ENCODE results near the gene C1orf35.

The C1orf35 gene

DNA sequence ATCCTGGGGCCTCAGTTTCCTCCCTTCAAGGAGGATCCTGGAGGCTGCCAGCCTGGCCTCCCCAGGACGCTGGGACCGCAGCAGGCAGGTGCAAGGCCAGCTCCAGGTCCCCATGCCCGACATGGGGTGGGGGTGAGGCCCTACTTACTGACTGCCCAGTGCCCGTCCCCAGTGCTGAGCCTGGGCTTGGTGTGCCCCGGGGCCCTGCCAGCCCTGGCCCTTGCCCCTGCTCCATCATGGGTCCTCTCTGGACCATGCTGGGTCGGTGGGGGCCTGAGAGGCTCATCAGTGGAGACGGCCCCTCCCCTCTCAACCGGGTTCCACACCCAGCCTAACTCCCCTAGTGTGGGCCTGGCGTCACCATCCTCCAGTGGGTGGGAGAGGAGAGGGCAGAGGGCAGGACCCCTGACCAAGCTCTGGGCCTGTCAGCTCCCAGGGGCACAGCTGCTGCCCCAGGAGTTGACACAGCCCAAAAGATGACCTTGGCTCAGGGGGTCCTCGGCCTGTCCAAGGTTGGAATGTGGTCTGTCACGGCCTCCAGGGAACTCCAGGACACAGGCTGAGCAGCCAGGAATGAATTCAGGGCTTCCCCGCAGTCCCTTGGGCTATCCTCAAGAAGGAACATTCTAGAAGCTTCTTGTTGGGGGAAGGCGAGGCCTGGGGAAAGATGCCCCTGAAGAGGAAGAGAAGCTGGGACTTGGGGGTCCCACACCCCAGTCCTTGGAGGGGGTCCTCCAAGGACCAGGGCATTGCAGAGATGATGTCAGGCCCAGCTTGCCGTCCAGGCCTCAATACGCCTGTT is 38.2 kb downstream of the C1orf35 start:
- no peak overlapping the region for H4K8ac ChIP-seq (ENCODE audit: low read depth, low read length)
- no peak overlapping the region for H3K4ac ChIP-seq (ENCODE audit: low read depth, low read length)
- DNase-seq: no peak
- H3K36me3 ChIP-seq (ENCODE audit: control insufficient read depth, insufficient read depth, low read length): no peaks in the 10 kb centered on the region
- no peak overlapping the region for H3K27ac ChIP-seq (ENCODE audit: low read depth, low read length)
- no peak overlapping the region for H3K18ac ChIP-seq (ENCODE audit: low read length)
- peaks cover 5% of the 10 kb centered on the region for H3K27me3 ChIP-seq (ENCODE audit: insufficient read depth, low read length, poor library complexity)
- H3K9ac ChIP-seq (ENCODE audit: low read length): no peak overlapping the region
- H2BK5ac ChIP-seq (ENCODE audit: low read length): no peak overlapping the region
- peak overlapping the region; percentile 34 for H3K56ac ChIP-seq (ENCODE audit: low read length)
- no peak overlapping the region for H2BK15ac ChIP-seq (replicated peaks; ENCODE audit: low read depth)
- no CpG with 5 or more reads among the region's 15 CpGs for WGBS (ENCODE audit: extremely low coverage, insufficient coverage, low lambda C conversion rate)
- H3K79me2 ChIP-seq (ENCODE audit: control insufficient read depth, insufficient read depth, low read length): no peaks in the 10 kb centered on the region
- H3K79me1 ChIP-seq (ENCODE audit: low read length): no peaks in the 10 kb centered on the region
- H2BK120ac ChIP-seq (ENCODE audit: low read depth, low read length): no peak overlapping the region
- no peak overlapping the region for H4K5ac ChIP-seq (ENCODE audit: low read length)
- no peak overlapping the region for H3K4me3 ChIP-seq (ENCODE audit: low read length)
- peaks cover 6% of the 10 kb centered on the region for H3K4me1 ChIP-seq (ENCODE audit: control insufficient read depth, low read depth, low read length)
- H3K23ac ChIP-seq (ENCODE audit: low read length): no peak overlapping the region
- H3K4me2 ChIP-seq (ENCODE audit: low read length): no peak overlapping the region
- no peak overlapping the region for H2AK5ac ChIP-seq (ENCODE audit: low read length)

GRCh38 chr1:228064296-228064695 is 38.8 kb downstream of the C1orf35 start:
- no peak overlapping the region for H3K56ac ChIP-seq (ENCODE audit: low read length)
- H3K27ac ChIP-seq (ENCODE audit: low read depth, low read length): no peak overlapping the region
- H3K4ac ChIP-seq (ENCODE audit: low read depth, low read length): no peak overlapping the region
- peaks cover 3% of the 10 kb centered on the region for H3K27me3 ChIP-seq (ENCODE audit: insufficient read depth, low read length, poor library complexity)
- H3K9ac ChIP-seq (ENCODE audit: low read length): no peak overlapping the region
- H2AK5ac ChIP-seq (ENCODE audit: low read length): no peak overlapping the region
- no peak overlapping the region for H4K8ac ChIP-seq (ENCODE audit: low read depth, low read length)
- DNase-seq: no peak
- H4K5ac ChIP-seq (ENCODE audit: low read length): no peak overlapping the region
- no peak overlapping the region for H3K18ac ChIP-seq (ENCODE audit: low read length)
- peaks cover 6% of the 10 kb centered on the region for H3K4me1 ChIP-seq (ENCODE audit: control insufficient read depth, low read depth, low read length)
- no peak overlapping the region for H3K23ac ChIP-seq (ENCODE audit: low read length)
- no peak overlapping the region for H3K4me2 ChIP-seq (ENCODE audit: low read length)
- no peaks in the 10 kb centered on the region for H3K79me2 ChIP-seq (ENCODE audit: control insufficient read depth, insufficient read depth, low read length)
- WGBS (ENCODE audit: extremely low coverage, insufficient coverage, low lambda C conversion rate): no CpG with 5 or more reads among the region's 8 CpGs
- no peak overlapping the region for H2BK5ac ChIP-seq (ENCODE audit: low read length)
- H3K36me3 ChIP-seq (ENCODE audit: control insufficient read depth, insufficient read depth, low read length): no peaks in the 10 kb centered on the region
- no peak overlapping the region for H2BK15ac ChIP-seq (replicated peaks; ENCODE audit: low read depth)
- H3K79me1 ChIP-seq (ENCODE audit: low read length): no peaks in the 10 kb centered on the region
- no peak overlapping the region for H3K4me3 ChIP-seq (ENCODE audit: low read length)
- no peak overlapping the region for H2BK120ac ChIP-seq (ENCODE audit: low read depth, low read length)

GRCh38 chr1:228063251-228064191 is 39.6 kb downstream of the C1orf35 start:
- no peaks in the 10 kb centered on the region for H3K79me1 ChIP-seq (ENCODE audit: low read length)
- H3K4me1 ChIP-seq (ENCODE audit: control insufficient read depth, low read depth, low read length): peaks cover 6% of the 10 kb centered on the region
- no peak overlapping the region for H3K56ac ChIP-seq (ENCODE audit: low read length)
- no peak overlapping the region for H4K5ac ChIP-seq (ENCODE audit: low read length)
- H3K23ac ChIP-seq (ENCODE audit: low read length): no peak overlapping the region
- no peak overlapping the region for H2BK15ac ChIP-seq (replicated peaks; ENCODE audit: low read depth)
- H3K79me2 ChIP-seq (ENCODE audit: control insufficient read depth, insufficient read depth, low read length): no peaks in the 10 kb centered on the region
- no peak overlapping the region for H2BK120ac ChIP-seq (ENCODE audit: low read depth, low read length)
- no peak overlapping the region for H2BK5ac ChIP-seq (ENCODE audit: low read length)
- WGBS (ENCODE audit: extremely low coverage, insufficient coverage, low lambda C conversion rate): no CpG with 5 or more reads among the region's 15 CpGs
- no peak overlapping the region for H2AK5ac ChIP-seq (ENCODE audit: low read length)
- H3K4me2 ChIP-seq (ENCODE audit: low read length): no peak overlapping the region
- no peak overlapping the region for H3K4ac ChIP-seq (ENCODE audit: low read depth, low read length)
- no peak overlapping the region for H3K18ac ChIP-seq (ENCODE audit: low read length)
- DNase-seq: no peak
- no peaks in the 10 kb centered on the region for H3K36me3 ChIP-seq (ENCODE audit: control insufficient read depth, insufficient read depth, low read length)
- H3K27ac ChIP-seq (ENCODE audit: low read depth, low read length): no peak overlapping the region
- H3K4me3 ChIP-seq (ENCODE audit: low read length): no peak overlapping the region
- no peak overlapping the region for H4K8ac ChIP-seq (ENCODE audit: low read depth, low read length)
- H3K27me3 ChIP-seq (ENCODE audit: insufficient read depth, low read length, poor library complexity): no peaks in the 10 kb centered on the region
- no peak overlapping the region for H3K9ac ChIP-seq (ENCODE audit: low read length)

GRCh38 chr1:228062812-228063211 is 40.3 kb downstream of the C1orf35 start:
- Histone ChIP-seq H4K8ac (ENCODE audit: low read depth, low read length) (no peak overlapping the region), H3K27ac (ENCODE audit: low read depth, low read length) (no peak overlapping the region), H2BK15ac (replicated peaks; ENCODE audit: low read depth) (no peak overlapping the region), H3K4ac (ENCODE audit: low read depth, low read length) (no peak overlapping the region), H4K5ac (ENCODE audit: low read length) (no peak overlapping the region), H3K4me3 (ENCODE audit: low read length) (no peak overlapping the region), H2AK5ac (ENCODE audit: low read length) (no peak overlapping the region), H3K36me3 (ENCODE audit: control insufficient read depth, insufficient read depth, low read length) (no peaks in the 10 kb centered on the region), H3K4me2 (ENCODE audit: low read length) (no peak overlapping the region), H3K23ac (ENCODE audit: low read length) (no peak overlapping the region), H3K18ac (ENCODE audit: low read length) (no peak overlapping the region), H3K4me1 (ENCODE audit: control insufficient read depth, low read depth, low read length) (peaks cover 6% of the 10 kb centered on the region), H3K79me2 (ENCODE audit: control insufficient read depth, insufficient read depth, low read length) (no peaks in the 10 kb centered on the region), H3K27me3 (ENCODE audit: insufficient read depth, low read length, poor library complexity) (no peaks in the 10 kb centered on the region), H3K79me1 (ENCODE audit: low read length) (no peaks in the 10 kb centered on the region), H3K56ac (ENCODE audit: low read length) (no peak overlapping the region), H2BK120ac (ENCODE audit: low read depth, low read length) (no peak overlapping the region), H3K9ac (ENCODE audit: low read length) (no peak overlapping the region), H2BK5ac (ENCODE audit: low read length) (no peak overlapping the region)
- no peak for DNase-seq
- no CpG with 5 or more reads among the region's 4 CpGs for WGBS (ENCODE audit: extremely low coverage, insufficient coverage, low lambda C conversion rate)

DNA sequence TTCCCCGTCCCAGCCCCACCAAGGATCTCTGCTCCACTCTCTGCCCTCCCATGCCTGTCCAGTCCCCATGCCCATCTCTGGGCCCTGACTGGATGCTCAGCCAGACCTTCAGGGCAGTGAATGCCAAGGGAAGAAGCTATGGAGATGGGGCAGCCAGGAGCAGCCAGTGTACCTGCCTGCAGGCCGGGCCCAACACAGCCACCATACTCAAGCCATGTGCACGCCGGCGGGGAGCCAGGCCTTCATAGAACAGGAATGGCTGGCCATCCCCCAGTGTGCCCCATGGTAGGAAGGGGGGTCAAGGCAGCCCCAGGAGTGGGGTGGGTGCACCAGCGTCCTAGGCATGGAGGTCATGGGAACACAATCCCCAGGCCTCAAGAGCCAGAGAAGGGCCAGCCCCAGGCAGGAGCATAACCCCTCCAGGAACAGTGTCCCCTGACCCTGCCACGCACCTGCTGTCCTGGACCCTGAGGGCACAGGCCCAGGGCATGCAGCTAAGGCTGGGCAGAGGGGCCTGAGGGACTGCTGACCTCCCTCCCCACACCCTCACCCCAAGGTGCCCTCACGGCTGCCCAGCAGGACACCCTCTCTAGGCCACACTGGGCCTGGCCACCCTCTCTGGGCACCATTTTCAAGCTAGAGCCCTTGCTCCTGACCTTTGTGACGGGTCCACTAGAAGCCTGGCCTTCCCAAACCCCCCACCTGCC is 40.9 kb downstream of the C1orf35 start:
- Histone ChIP-seq H4K5ac (ENCODE audit: low read length) (no peak overlapping the region), H2AK5ac (ENCODE audit: low read length) (no peak overlapping the region), H3K79me2 (ENCODE audit: control insufficient read depth, insufficient read depth, low read length) (no peaks in the 10 kb centered on the region), H3K27ac (ENCODE audit: low read depth, low read length) (no peak overlapping the region), H3K4me2 (ENCODE audit: low read length) (no peak overlapping the region), H2BK15ac (replicated peaks; ENCODE audit: low read depth) (no peak overlapping the region), H3K4ac (ENCODE audit: low read depth, low read length) (no peak overlapping the region), H3K36me3 (ENCODE audit: control insufficient read depth, insufficient read depth, low read length) (no peaks in the 10 kb centered on the region), H3K4me3 (ENCODE audit: low read length) (no peak overlapping the region), H4K8ac (ENCODE audit: low read depth, low read length) (no peak overlapping the region), H3K27me3 (ENCODE audit: insufficient read depth, low read length, poor library complexity) (no peaks in the 10 kb centered on the region), H3K18ac (ENCODE audit: low read length) (no peak overlapping the region), H3K4me1 (ENCODE audit: control insufficient read depth, low read depth, low read length) (peaks cover 6% of the 10 kb centered on the region), H3K9ac (ENCODE audit: low read length) (no peak overlapping the region), H3K23ac (ENCODE audit: low read length) (no peak overlapping the region), H2BK5ac (ENCODE audit: low read length) (no peak overlapping the region), H3K56ac (ENCODE audit: low read length) (no peak overlapping the region), H2BK120ac (ENCODE audit: low read depth, low read length) (no peak overlapping the region), H3K79me1 (ENCODE audit: low read length) (no peaks in the 10 kb centered on the region)
- no CpG with 5 or more reads among the region's 9 CpGs for WGBS (ENCODE audit: extremely low coverage, insufficient coverage, low lambda C conversion rate)
- no peak for DNase-seq

Measured in mesendoderm (in vitro differentiated cells).